Stimulated activated effector memory CD8-positive, alpha-beta T cell treated with anti-CD3 and anti-CD28 coated beads, Interleukin-12 subunit alpha, Interleukin-12 subunit beta, amount 100 ng/mL, for 72 hours (primary cell): ENCODE results near the gene ADGRV1.
"Not testable (repeated sequence)": the region's sequence is repeated elsewhere in the genome, so short reads cannot be mapped to it uniquely, and the experiment has no call there.

Experiments
- ATAC-seq: fragments of 150-1000 bp; cut with Tn5 transposase; 2 replicates; pipeline ENCODE4 v1.10.0; 2021
- DNase-seq, 2 donors: peaks; one replicate each; pipeline ENCODE4 v3.0.0; 2021 to 2022; ENCODE audit warnings: low spot score in 2 of 2
- H3K27ac Mint-ChIP-seq: one replicate; pipeline ENCODE4 v1.8.0; 2022; ENCODE audit warnings: mild to moderate bottlenecking, mixed read lengths
- H3K36me3 Mint-ChIP-seq: one replicate; pipeline ENCODE4 v1.8.0; 2022; ENCODE audit warnings: mild to moderate bottlenecking, mixed read lengths
- H3K4me1 Mint-ChIP-seq: one replicate; pipeline ENCODE4 v1.8.0; 2022; ENCODE audit warnings: mixed read lengths
- H3K4me3 Mint-ChIP-seq: one replicate; pipeline ENCODE4 v1.8.0; 2022; ENCODE audit warnings: mild to moderate bottlenecking, mixed read lengths
- H3K9me3 Mint-ChIP-seq: one replicate; pipeline ENCODE4 v1.8.0; 2022; ENCODE audit warnings: mixed read lengths

ADGRV1 gene

GRCh38 chr5:90809311-90810056, 250.9 kb downstream of the ADGRV1 start:
- DNase-seq (no peak), ATAC-seq (no peak)
- no peaks in the 10 kb centered on the region for H3K4me1 Mint-ChIP-seq
- no peak overlapping the region for H3K4me3 Mint-ChIP-seq
- no peaks in the 10 kb centered on the region for H3K9me3 Mint-ChIP-seq
- H3K27ac Mint-ChIP-seq = no peak overlapping the region
- H3K36me3 Mint-ChIP-seq = no peaks in the 10 kb centered on the region

- DNase-seq (no peak), ATAC-seq (no peak)
- no peaks in the 10 kb centered on the region for H3K36me3 Mint-ChIP-seq
- H3K9me3 Mint-ChIP-seq = no peaks in the 10 kb centered on the region
- no peak overlapping the region for H3K27ac Mint-ChIP-seq
- no peaks in the 10 kb centered on the region for H3K4me1 Mint-ChIP-seq
- no peak overlapping the region for H3K4me3 Mint-ChIP-seq
Measured at GRCh38 chr5:90810211-90810610, 251.6 kb downstream of the ADGRV1 start.

- Mint-ChIP-seq H3K36me3 (no peaks in the 10 kb centered on the region), H3K4me1 (no peaks in the 10 kb centered on the region)
- no peak for DNase-seq
Measured at GRCh38 chr5:90813392-90813791, 254.8 kb downstream of the ADGRV1 start.

GRCh38 chr5:90822062-90822461, 263.5 kb downstream of the ADGRV1 start:
- not testable (repeated sequence) for DNase-seq, ATAC-seq, H3K9me3 Mint-ChIP-seq, H3K36me3 Mint-ChIP-seq, H3K27ac Mint-ChIP-seq, H3K4me1 Mint-ChIP-seq, H3K4me3 Mint-ChIP-seq

More at GRCh38 chr5:90813392-90813791, 254.8 kb downstream of the ADGRV1 start:
- Mint-ChIP-seq H3K27ac (no peak overlapping the region), H3K4me3 (no peak overlapping the region), H3K9me3 (no peaks in the 10 kb centered on the region)
- no peak for ATAC-seq

- Mint-ChIP-seq H3K9me3 (no peaks in the 10 kb centered on the region), H3K36me3 (no peaks in the 10 kb centered on the region)
- ATAC-seq = no peak
Measured at GRCh38 chr5:90824436-90824835, 265.8 kb downstream of the ADGRV1 start.

GRCh38 chr5:90830058-90830457, 271.5 kb downstream of the ADGRV1 start:
- no peak for ATAC-seq
- Mint-ChIP-seq H3K4me1 (no peaks in the 10 kb centered on the region), H3K9me3 (no peaks in the 10 kb centered on the region), H3K4me3 (no peak overlapping the region), H3K27ac (no peak overlapping the region), H3K36me3 (no peaks in the 10 kb centered on the region)
- no peak for DNase-seq

More at GRCh38 chr5:90824436-90824835, 265.8 kb downstream of the ADGRV1 start:
- Mint-ChIP-seq H3K4me3 (no peak overlapping the region), H3K27ac (no peak overlapping the region), H3K4me1 (no peaks in the 10 kb centered on the region)
- DNase-seq = no peak

GRCh38 chr5:90833753-90834152, 275.2 kb downstream of the ADGRV1 start:
- ATAC-seq (no peak), DNase-seq (no peak)
- Mint-ChIP-seq H3K36me3 (no peaks in the 10 kb centered on the region), H3K4me3 (no peak overlapping the region), H3K9me3 (no peaks in the 10 kb centered on the region), H3K4me1 (no peaks in the 10 kb centered on the region), H3K27ac (no peak overlapping the region)

- Mint-ChIP-seq H3K36me3 (no peaks in the 10 kb centered on the region), H3K4me3 (no peak overlapping the region), H3K4me1 (no peaks in the 10 kb centered on the region), H3K27ac (no peak overlapping the region), H3K9me3 (no peaks in the 10 kb centered on the region)
- DNase-seq = no peak
- no peak for ATAC-seq
Measured at GRCh38 chr5:90834711-90835110, 276.1 kb downstream of the ADGRV1 start.

- Mint-ChIP-seq H3K4me1 (no peaks in the 10 kb centered on the region), H3K4me3 (no peak overlapping the region), H3K36me3 (no peaks in the 10 kb centered on the region), H3K9me3 (no peaks in the 10 kb centered on the region), H3K27ac (no peak overlapping the region)
- ATAC-seq (peak; percentile 70), DNase-seq (no peak)
Measured at GRCh38 chr5:90843443-90843842, 284.8 kb downstream of the ADGRV1 start.

GRCh38 chr5:90844931-90845330, 286.3 kb downstream of the ADGRV1 start:
- Mint-ChIP-seq H3K4me3 (no peak overlapping the region), H3K27ac (no peak overlapping the region), H3K36me3 (no peaks in the 10 kb centered on the region), H3K9me3 (no peaks in the 10 kb centered on the region), H3K4me1 (no peaks in the 10 kb centered on the region)
- no peak for DNase-seq
- no peak for ATAC-seq

- H3K9me3 Mint-ChIP-seq = no peaks in the 10 kb centered on the region
- ATAC-seq (no peak), DNase-seq (no peak)
- H3K27ac Mint-ChIP-seq = no peak overlapping the region
- H3K4me1 Mint-ChIP-seq = no peaks in the 10 kb centered on the region
- H3K4me3 Mint-ChIP-seq = no peak overlapping the region
- H3K36me3 Mint-ChIP-seq = no peaks in the 10 kb centered on the region
Measured at GRCh38 chr5:90845723-90846554, 287.3 kb downstream of the ADGRV1 start.

- H3K4me3 Mint-ChIP-seq, H3K36me3 Mint-ChIP-seq, H3K4me1 Mint-ChIP-seq, ATAC-seq, H3K27ac Mint-ChIP-seq, DNase-seq, H3K9me3 Mint-ChIP-seq: not testable (repeated sequence)
Measured at GRCh38 chr5:90847606-90848005, 289.0 kb downstream of the ADGRV1 start.

GRCh38 chr5:90849939-90850338, 291.3 kb downstream of the ADGRV1 start:
- no peak overlapping the region for H3K27ac Mint-ChIP-seq
- no peak for ATAC-seq
- no peaks in the 10 kb centered on the region for H3K36me3 Mint-ChIP-seq

GRCh38 chr5:90852531-90852930, 293.9 kb downstream of the ADGRV1 start:
- no peak overlapping the region for H3K4me3 Mint-ChIP-seq
- no peaks in the 10 kb centered on the region for H3K36me3 Mint-ChIP-seq
- DNase-seq (no peak), ATAC-seq (no peak)
- H3K4me1 Mint-ChIP-seq = no peaks in the 10 kb centered on the region
- no peak overlapping the region for H3K27ac Mint-ChIP-seq
- H3K9me3 Mint-ChIP-seq = no peaks in the 10 kb centered on the region

More at GRCh38 chr5:90849939-90850338, 291.3 kb downstream of the ADGRV1 start:
- Mint-ChIP-seq H3K4me1 (no peaks in the 10 kb centered on the region), H3K4me3 (no peak overlapping the region), H3K9me3 (no peaks in the 10 kb centered on the region)
- DNase-seq = no peak

GRCh38 chr5:90853750-90854149, 295.2 kb downstream of the ADGRV1 start:
- Mint-ChIP-seq H3K27ac (no peak overlapping the region), H3K36me3 (no peaks in the 10 kb centered on the region), H3K9me3 (no peaks in the 10 kb centered on the region), H3K4me1 (no peaks in the 10 kb centered on the region), H3K4me3 (no peak overlapping the region)
- ATAC-seq (peak; percentile 84), DNase-seq (no peak)

GRCh38 chr5:90854169-90854568, 295.6 kb downstream of the ADGRV1 start:
- Mint-ChIP-seq H3K4me3 (no peak overlapping the region), H3K36me3 (no peaks in the 10 kb centered on the region), H3K9me3 (no peaks in the 10 kb centered on the region), H3K4me1 (no peaks in the 10 kb centered on the region), H3K27ac (no peak overlapping the region)
- DNase-seq (no peak), ATAC-seq (no peak)
